HFFc6 (cell line): Measurements from ENCODE around the gene RPS6KA4. TPM values are rescaled to one million over a fixed set of nuclear protein-coding genes. Genes with fewer than 3 reads are reported as not detected.

Source experiments
- DNase-seq: peaks from one replicate; pipeline ENCODE4 v3.0.0-alpha.2; 2018
- H3K27ac Mint-ChIP-seq: 2 replicates; pipeline ENCODE4 v1.8.0; 2020; ENCODE audit warnings: mild to moderate bottlenecking, mixed read lengths
- H3K27me3 Mint-ChIP-seq: 2 replicates; pipeline ENCODE4 v1.8.0; 2021; ENCODE audit warnings: mild to moderate bottlenecking, moderate library complexity, mixed read lengths; ENCODE audit not compliant: insufficient read depth
- H3K36me3 Mint-ChIP-seq: 2 replicates; pipeline ENCODE4 v1.8.0; 2021; ENCODE audit warnings: low read depth, mixed read lengths
- H3K4me1 Mint-ChIP-seq: 2 replicates; pipeline ENCODE4 v1.8.0; 2020; ENCODE audit warnings: low read depth, mixed read lengths
- H3K4me3 Mint-ChIP-seq: 2 replicates; pipeline ENCODE4 v1.8.0; 2020; ENCODE audit warnings: mild to moderate bottlenecking, moderate library complexity, mixed read lengths
- H3K9me3 Mint-ChIP-seq: 2 replicates; pipeline ENCODE4 v1.8.0; 2020; ENCODE audit warnings: mild to moderate bottlenecking, mixed read lengths
- CTCF ChIP-seq: fragments of 200-600 bp; sonication (generic); IDR thresholded peaks from 2 replicates; pipeline ENCODE4 v1.5.0; 2021; ENCODE audit warnings: antibody characterized with exemption, mild to moderate bottlenecking
- total RNA-seq, 6 experiments: library from RNA; stranded (reverse); fragmentation: NEBNext Ultra II Directional; extraction: Animal tissue kit (Norgen Biotek cat#: 25700); gene quantifications; 2 replicates in 1 of 6; 3 replicates in 5 of 6; pipeline ENCODE4 v1.2.3, GENCODE V29; 2021

RPS6KA4 gene
- total RNA-seq, 6 experiments from 2014 or later, result 42.9 to 63.4 (median 56.6) TPM

- Mint-ChIP-seq H3K27ac (no peak overlapping the region), H3K36me3 (no peaks in the 10 kb centered on the region), H3K27me3 (peaks cover 8% of the 10 kb centered on the region), H3K4me1 (no peaks in the 10 kb centered on the region), H3K9me3 (no peaks in the 10 kb centered on the region), H3K4me3 (no peak overlapping the region)
- DNase-seq, result no peak
- TF ChIP-seq CTCF, result no peak
Observed at GRCh38 chr11:64349404-64349803, 9.6 kb upstream of the RPS6KA4 start.

GRCh38 chr11:64351136-64351631 is 7.8 kb upstream of the RPS6KA4 start:
- no peaks in the 10 kb centered on the region for H3K36me3 Mint-ChIP-seq
- peaks cover 4% of the 10 kb centered on the region for H3K27me3 Mint-ChIP-seq
- no peak overlapping the region for H3K4me3 Mint-ChIP-seq
- peak; percentile 5; the same call in 1 of the 2 replicates for TF ChIP-seq CTCF
- H3K4me1 Mint-ChIP-seq, result peaks cover 6% of the 10 kb centered on the region; the same call in 1 of the 2 replicates
- H3K27ac Mint-ChIP-seq, result no peak overlapping the region
- no peak for DNase-seq
- H3K9me3 Mint-ChIP-seq, result no peaks in the 10 kb centered on the region

DNA sequence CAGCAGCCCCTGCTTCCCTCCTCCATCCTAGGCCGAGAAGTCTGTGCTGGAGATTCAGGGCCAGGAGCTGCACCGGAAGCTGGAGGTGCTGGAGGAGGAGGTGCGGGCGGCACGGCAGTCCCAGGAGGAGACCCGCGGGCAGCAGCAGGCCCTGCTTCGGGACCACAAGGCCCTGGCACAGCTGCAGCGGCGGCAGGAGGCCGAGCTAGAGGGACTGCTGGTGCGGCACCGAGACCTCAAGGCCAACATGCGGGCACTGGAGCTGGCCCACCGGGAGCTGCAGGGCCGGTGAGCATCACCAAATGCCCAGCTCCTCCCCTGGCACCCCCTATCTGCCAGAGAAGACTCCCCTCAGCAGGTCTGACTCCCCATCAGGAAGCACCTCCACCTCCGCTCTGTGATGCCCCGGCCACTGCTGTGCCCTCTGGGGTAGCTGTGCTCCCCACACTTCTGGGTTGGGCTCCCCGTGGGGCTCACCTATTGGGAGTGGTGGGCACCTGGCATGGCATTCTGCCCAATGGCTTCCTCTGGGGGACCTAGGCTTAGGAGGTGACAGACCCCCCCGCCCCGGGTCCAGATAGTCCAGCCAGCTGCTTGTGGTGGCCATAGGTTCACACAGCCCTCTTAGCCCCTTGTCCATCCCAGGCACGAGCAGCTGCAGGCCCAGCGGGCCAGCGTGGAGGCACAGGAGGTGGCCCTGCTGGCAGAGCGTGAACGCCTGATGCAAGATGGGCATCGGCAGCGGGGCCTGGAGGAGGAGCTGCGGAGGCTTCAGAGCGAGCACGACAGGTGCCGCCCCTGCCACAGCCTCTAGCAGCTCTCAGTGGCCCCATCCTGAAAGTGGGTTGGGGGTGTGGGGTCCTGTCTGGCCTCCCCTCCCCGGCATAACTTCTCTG is 6.6 kb upstream of the RPS6KA4 start:
- no peak for DNase-seq

DNA sequence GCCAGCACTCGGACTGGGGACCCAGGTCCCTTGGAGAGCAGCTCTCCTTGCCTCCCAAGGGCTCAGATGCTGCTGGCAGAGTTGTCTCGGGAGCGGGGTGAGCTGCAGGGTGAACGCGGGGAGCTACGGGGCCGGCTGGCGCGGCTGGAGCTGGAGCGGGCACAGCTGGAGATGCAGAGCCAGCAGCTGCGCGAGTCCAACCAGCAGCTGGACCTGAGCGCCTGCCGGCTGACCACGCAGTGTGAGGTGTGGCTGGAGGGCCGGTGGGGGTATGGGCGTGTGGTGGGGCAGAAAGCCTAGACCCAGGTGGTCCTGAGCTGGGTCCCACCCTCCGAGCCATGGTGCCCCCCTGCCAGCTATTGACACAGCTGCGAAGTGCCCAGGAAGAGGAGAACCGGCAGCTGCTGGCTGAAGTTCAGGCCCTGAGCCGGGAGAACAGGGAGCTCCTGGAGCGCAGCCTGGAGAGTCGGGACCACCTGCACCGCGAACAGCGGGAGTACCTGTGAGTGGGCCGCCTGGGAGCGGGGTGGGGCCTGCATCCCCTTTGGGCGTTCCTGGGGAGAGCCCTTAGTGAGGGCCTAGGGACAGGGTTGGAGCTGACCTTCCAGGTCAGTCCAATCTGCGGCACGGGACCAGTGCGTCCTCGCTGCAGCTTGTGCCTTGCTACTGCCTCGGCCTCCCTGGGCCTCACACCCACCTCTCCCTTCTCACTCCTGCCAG is 5.8 kb upstream of the RPS6KA4 start:
- H3K4me3 Mint-ChIP-seq, result no peak overlapping the region
- H3K27ac Mint-ChIP-seq, result no peak overlapping the region
- DNase-seq, result no peak
- H3K4me1 Mint-ChIP-seq, result peaks cover 19% of the 10 kb centered on the region
- TF ChIP-seq CTCF, result no peak
- H3K9me3 Mint-ChIP-seq, result no peaks in the 10 kb centered on the region
- H3K27me3 Mint-ChIP-seq, result peaks cover 2% of the 10 kb centered on the region; the same call in 1 of the 2 replicates
- H3K36me3 Mint-ChIP-seq, result no peaks in the 10 kb centered on the region

More for the DNA sequence above, 6.6 kb upstream of the RPS6KA4 start:
- Mint-ChIP-seq H3K27ac (no peak overlapping the region), H3K27me3 (peaks cover 4% of the 10 kb centered on the region), H3K9me3 (no peaks in the 10 kb centered on the region), H3K4me3 (no peak overlapping the region), H3K4me1 (peaks cover 12% of the 10 kb centered on the region), H3K36me3 (no peaks in the 10 kb centered on the region)
- no peak for TF ChIP-seq CTCF

DNA sequence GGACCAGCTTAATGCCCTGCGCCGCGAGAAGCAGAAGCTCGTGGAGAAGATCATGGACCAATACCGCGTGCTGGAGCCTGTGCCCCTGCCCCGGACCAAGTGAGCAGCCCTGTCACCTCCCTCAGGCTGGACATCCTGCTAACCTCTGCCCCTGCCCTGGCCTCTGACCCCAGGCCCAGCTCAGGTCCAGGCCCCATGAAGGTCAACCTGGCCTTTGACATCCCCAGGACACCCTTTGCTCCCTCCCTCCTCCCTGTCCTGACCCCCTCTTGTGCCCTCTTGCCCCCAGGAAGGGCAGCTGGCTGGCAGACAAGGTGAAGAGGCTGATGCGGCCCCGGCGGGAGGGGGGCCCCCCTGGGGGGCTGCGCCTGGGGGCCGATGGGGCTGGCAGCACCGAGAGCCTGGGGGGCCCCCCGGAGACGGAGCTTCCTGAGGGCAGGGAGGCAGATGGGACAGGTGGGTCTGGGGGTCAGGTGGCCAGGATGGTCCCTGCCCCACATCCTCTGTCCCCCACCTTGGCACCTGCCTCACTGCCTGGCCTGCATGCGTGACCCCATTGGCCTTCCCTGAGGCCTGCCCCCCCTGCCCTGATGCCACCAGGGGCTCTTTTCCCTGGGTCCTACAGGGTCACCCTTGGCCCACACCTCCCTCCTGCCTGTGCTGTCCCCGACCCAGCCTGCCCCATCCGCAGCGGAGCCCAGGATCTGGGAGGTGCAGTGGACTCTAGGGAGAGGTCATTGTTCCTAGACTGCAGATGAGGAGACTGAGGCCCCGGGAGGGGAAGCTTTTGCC is 5.1 kb upstream of the RPS6KA4 start:
- no peak overlapping the region for H3K4me3 Mint-ChIP-seq
- no peak for TF ChIP-seq CTCF
- DNase-seq, result no peak
- peaks cover 2% of the 10 kb centered on the region; the same call in 1 of the 2 replicates for H3K27me3 Mint-ChIP-seq
- H3K9me3 Mint-ChIP-seq, result no peaks in the 10 kb centered on the region
- no peaks in the 10 kb centered on the region for H3K36me3 Mint-ChIP-seq
- no peak overlapping the region for H3K27ac Mint-ChIP-seq
- H3K4me1 Mint-ChIP-seq, result peaks cover 22% of the 10 kb centered on the region
